Inferior parietal cortex (tissue), 1 donor: ENCODE results near the gene OGFOD2.
A peak's percentile ranks its signal among the peaks of the same experiment; 100 is the strongest.

ENCODE experiments used
- DNase-seq: peaks from one replicate; pipeline ENCODE4 v3.0.0-alpha.2; 2016; ENCODE audit errors: extremely low spot score

OGFOD2 gene

DNA sequence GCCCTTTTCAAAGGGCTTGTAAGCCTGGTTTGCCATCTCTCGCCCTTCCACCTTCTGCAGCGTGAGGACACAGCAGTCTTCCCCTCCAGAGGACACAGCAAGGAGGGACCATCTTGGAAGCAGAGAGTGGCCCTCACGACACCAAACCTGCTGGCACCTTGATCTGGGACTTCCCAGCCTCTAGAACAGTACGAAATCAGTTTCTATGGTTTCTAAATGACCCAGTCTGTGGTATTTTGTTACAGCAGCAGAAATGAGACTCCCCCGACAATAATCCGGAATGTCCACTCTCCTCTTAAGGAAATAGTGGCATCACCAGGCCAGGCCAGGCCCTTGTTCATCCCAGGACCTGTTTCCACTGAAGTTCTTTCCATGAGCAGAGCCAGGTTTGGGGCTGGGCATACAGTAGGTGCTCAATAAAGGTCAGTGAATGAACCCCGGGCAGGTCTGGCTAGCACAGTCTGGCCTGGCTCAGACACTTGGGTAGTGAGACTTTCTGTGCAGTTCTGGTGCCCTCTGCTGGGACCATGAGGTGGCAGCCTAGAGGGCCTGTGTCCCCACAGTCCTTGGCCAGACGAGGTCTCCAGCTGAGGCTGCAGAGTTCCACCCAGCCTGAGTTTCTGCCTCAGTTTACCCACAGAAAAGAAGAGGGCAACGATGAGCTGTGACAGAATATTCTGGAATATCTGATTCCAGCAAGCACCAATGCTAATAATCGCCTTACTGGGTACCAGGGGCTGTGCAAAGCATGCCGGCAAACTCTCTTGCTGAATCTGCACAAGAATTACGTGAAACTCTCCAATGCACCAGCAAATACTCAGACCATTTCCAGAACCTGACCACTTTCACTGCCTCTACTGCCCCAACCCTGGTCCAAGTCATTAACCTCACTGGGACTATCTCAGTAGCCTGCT, 22.8 kb upstream of the OGFOD2 start:
- peak; percentile 84 for DNase-seq

DNA sequence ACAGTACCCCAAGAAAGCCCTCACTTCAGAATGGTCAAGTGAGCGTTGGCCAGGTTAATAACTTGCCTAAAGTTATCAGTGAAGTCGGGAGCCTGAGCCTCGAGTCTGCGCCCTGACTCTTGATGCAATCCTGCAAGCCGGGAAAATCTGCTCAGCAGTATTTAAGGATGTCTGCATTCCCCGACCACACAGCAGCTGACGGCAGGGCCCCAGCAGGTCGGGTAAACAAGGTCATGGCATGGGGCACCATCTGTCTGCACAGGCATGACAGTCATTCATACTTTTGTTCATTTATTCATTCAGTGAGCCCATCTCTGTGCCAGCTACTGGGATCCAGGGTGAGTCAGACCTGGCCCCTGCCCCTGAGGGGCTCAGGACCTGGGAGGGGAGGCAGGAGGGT, 19.9 kb upstream of the OGFOD2 start:
- DNase-seq, result no peak

DNA sequence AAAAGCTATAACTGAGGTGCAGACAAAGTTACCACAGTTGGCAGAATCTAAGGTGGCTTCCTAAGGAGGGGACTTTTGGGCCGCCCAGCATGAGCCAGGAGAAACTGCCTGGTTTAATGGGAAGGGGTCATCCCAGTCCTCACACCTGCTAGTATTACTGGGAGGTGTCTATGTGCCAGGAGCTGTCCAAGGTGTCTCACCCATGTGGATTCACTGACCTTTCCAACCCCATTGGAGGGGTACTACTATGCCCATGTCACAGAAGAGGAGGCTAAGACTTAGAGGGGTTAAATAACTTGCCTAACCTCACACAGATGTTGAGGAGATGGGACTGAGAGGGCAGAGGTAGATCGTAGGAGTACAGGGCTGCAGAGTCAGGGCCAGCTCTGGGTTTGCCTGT, 19.0 kb upstream of the OGFOD2 start:
- no peak for DNase-seq

- no peak for DNase-seq
Observed at GRCh38 chr12:122958198-122958888, 16.7 kb upstream of the OGFOD2 start.

DNA sequence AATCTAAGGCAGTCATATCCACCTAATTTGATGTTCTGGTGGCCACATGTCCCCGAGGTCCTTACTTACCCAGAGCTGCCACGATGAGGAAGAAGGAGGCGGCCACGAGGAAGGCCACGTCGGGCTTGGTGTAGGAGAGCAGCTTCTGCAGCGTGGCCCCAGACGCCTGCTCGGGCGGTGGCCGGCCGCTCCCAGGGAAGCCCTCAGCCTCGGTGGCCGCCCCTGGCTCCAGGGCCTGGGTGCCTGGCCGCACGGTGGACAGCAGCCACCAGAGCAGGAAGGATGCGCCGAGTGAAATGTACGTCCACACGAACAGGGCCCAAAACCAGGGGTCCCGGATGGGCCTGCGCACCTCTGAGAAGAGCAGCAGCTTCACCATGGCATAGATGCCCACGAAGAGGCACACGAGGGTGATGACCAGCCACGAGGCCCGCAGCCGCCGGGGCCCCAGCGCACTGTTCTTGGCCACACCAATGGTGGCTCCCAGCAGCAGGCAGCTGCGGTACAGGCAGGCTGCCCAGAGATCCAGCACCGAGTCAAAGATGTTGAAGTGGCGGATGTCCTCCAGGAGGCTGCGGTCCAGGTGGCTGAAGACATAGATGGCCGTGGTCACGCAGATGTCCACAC, 15.4 kb upstream of the OGFOD2 start:
- DNase-seq, result no peak

GRCh38 chr12:122960193-122960569, 14.9 kb upstream of the OGFOD2 start:
- DNase-seq, result no peak

- no peak for DNase-seq
Observed at GRCh38 chr12:122961531-122962329, 13.3 kb upstream of the OGFOD2 start.

- DNase-seq, result no peak
Observed at GRCh38 chr12:122963941-122964265, 11.1 kb upstream of the OGFOD2 start.

GRCh38 chr12:122964439-122965257, 10.4 kb upstream of the OGFOD2 start:
- DNase-seq, result no peak

- DNase-seq, result no peak
Observed at GRCh38 chr12:122965321-122965751, 9.7 kb upstream of the OGFOD2 start.

- peak; percentile 62 for DNase-seq
Observed at GRCh38 chr12:122965851-122966742, 8.9 kb upstream of the OGFOD2 start, which contains the start of gene ABCB9. TSS of gene ABCB9 (minus strand) at chr12:122966463. CDS start at chr12:122960235, 6,228 bp downstream.

DNA sequence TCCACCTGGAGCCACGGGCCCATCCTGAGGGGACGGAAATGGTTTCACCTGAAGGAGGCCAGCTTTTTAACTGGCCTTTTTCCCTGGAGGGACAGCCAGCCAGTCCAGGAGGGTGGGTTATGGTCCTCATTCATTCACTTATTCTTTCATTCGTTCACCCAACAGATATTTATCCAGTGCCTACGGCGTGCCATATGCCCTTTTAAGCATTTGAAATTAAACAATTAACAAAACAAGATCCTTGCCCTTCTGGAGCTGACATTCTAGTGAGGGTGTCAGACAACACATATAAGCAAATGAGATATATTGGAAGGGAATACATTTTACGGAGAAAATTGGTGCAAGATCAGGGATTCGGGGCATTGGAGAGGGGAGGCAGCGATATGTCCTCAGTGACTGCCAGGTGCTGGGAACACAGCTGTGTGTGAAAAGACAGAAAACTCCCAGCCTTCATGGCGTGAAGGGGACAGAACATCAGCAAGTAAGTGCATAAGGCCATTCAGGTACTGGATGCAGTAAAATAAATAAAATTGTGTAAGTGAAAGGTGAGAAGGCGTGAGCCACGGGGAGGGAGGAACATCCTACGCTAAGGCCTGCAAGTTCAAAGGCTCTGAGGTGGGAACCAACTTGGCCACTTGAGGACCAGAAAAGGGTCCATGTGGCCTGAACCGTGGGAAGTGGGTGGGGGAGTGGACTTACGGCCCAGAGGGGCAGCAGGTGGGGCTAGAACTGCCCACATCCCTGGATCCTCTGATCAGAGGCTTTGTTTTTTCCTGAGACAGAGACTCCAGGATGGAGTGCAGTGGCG, 8.1 kb upstream of the OGFOD2 start:
- no peak for DNase-seq

DNA sequence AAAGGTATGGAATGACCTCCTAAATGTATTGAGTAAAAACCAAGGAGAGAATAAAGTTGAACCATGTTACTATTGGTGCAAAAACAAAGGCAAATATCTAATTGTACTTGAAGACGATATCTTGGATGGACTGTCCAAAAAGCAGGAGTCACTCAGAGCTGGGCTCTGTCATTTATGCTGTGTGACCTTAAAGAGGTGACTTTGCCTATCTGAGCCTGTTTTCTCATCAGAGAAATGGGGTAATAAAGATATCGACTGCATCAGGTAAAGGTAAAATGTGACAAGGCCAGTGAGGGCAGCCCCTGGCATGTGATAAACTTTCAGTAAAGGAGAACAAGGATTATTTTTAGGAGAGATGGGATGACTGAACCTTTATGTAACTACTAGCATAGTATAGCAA, 6.9 kb upstream of the OGFOD2 start:
- DNase-seq, result no peak

- peak; percentile 68 for DNase-seq
Observed at GRCh38 chr12:122969676-122970075, 5.4 kb upstream of the OGFOD2 start.

DNA sequence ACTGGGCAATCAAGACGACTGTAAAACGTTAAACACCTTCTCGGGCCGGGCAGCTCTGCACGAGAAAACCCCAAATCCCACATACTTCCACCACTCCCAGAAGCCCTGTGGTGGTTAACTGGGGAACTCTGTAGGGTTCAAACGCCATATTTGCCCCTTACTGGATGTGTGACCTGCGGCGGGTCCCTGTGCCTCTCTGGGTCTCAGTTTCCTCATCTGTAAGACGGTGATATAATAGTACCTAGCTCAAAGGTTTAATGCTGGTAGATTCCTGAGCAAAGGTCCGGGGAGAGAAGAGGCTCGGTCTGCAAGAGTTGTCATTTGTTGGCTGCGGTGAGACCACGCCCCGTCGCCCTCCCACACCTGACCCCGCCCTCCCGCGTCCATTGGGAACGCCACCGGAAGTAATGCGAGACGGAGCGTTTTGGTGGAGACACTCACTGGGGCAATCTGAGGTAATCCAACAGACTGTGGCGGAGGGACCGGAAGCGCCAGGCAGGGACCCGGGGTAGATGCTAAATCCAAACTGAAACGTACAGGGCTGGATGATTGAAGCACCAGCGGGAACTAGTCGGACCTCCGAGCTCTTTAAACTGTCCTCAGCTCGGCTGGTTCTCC, 661 bp upstream of the OGFOD2 start:
- DNase-seq, result peak; percentile 99

- no peak for DNase-seq
Observed at GRCh38 chr12:122975790-122976647, 975 bp downstream of the OGFOD2 start.

DNA sequence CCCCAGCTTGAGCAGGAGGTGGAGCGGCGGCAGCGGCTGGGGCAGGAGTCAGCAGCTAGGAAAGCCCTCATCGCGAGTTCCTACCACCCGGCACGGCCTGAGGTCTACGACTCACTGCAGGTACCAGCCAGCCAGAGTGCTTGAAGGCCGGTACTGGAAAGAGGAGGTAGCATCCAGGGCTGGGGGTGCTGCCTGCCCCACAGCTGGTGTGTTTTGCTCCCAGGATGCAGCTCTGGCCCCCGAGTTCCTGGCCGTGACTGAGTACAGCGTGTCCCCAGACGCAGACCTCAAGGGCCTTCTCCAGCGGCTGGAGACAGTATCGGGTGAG, 1.6 kb downstream of the OGFOD2 start:
- no peak for DNase-seq

DNA sequence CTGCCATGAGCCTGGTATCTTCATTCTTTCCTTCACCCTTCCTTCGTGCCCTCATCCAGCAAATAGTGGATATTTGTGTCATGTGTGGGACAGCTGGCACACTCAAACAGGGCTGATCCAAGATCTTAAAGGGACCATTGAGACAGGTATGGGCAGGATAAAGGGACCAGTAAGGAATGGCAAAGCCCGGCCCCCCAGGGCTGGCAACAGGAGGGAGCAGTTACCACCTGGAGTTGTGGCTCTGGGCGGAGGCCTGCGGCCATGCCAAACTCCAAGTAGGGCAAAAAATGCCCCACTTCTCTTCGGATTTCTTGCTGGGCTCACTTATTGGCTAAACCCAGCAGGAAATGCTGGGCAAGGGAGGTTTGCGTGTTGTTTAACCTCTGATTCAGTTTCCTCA, 2.1 kb downstream of the OGFOD2 start:
- DNase-seq, result no peak
